HG03469 (cell line): ENCODE data around the gene CARNS1.
"Not testable (repeated sequence)": the region's sequence is repeated elsewhere in the genome, so short reads cannot be mapped to it uniquely, and the experiment has no call there.

Experiments
- ATAC-seq: cut with Tn5 transposase; IDR thresholded peaks from one replicate; pipeline ENCODE4 v1.9.1; 2021; ENCODE audit warnings: mild to moderate bottlenecking, moderate library complexity, moderate number of reproducible peaks; ENCODE audit not compliant: unreplicated experiment

CARNS1 gene

GRCh38 chr11:67395555-67396258 is 19.8 kb upstream of the CARNS1 start:
- no peak for ATAC-seq

DNA sequence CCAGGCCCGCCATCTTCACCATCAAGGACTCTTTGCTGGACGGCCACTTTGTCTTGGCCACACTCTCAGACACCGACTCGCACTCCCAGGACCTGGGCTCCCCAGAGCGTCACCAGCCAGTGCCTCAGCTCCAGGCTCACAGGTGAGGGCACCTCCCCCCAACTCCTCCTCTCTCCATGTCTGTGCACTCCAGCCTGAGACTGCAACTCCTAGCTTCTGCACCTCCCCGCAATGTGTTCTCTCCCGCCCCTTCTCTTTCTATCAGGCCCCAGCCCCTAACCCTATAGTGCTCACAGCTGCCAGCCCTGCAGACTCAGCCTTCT is 19.3 kb upstream of the CARNS1 start:
- no peak for ATAC-seq

GRCh38 chr11:67396587-67397389 is 18.7 kb upstream of the CARNS1 start:
- ATAC-seq: no peak

DNA sequence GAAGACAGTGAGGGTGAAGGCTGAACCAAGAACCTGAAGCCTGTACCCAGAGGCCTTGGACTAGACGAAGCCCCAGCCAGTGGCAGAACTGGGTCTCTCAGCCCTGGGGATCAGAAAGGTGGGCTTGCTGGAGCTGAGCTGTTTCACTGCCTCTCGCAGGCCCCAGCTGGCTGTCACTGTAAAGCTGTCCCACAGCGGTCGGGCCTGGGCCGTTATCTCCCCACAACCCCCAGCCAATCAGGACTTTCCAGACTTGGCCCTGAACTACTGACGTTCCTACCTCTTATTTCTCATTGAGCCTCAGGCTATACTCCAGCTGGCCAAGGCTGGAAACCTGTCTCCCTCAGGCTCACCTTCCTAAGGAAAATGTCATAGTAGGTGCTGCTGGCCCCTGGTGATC is 17.9 kb upstream of the CARNS1 start:
- no peak for ATAC-seq

- no peak for ATAC-seq
These were observed 17.4 kb upstream of the CARNS1 start for GRCh38 chr11:67397986-67398660.

- no peak for ATAC-seq
These were observed 16.6 kb upstream of the CARNS1 start for GRCh38 chr11:67398661-67399563.

DNA sequence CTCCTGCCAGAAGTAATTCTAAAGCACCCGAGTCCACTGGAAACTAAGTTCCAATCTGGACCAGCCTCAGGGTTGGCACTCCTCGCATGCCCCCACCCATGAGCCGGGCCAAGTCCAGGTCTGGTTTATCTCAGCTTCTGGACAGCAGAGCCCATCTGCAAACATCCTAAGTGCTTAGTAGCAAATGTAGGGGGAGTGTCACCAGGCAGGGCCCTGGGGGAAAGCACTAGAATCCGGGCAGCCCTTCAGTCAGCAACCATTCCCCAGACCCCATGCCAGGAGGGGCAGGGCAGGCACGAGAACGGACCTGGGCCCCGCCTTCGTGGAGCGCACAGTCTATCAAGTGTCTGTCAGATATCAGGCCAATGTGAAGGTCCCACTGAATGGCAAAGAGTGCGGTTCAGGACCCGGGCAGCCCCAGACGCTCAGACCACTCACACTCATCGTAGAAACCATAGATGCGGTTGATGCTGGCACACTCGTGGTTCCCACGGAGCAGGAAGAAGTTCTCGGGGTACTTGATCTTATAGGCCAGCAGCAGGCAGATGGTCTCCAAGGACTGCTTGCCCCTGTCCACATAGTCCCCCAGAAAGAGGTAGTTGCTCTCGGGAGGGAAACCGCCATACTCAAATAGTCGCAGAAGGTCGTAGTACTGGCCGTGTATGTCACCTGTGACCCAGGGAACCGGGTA is 15.1 kb upstream of the CARNS1 start:
- no peak for ATAC-seq

DNA sequence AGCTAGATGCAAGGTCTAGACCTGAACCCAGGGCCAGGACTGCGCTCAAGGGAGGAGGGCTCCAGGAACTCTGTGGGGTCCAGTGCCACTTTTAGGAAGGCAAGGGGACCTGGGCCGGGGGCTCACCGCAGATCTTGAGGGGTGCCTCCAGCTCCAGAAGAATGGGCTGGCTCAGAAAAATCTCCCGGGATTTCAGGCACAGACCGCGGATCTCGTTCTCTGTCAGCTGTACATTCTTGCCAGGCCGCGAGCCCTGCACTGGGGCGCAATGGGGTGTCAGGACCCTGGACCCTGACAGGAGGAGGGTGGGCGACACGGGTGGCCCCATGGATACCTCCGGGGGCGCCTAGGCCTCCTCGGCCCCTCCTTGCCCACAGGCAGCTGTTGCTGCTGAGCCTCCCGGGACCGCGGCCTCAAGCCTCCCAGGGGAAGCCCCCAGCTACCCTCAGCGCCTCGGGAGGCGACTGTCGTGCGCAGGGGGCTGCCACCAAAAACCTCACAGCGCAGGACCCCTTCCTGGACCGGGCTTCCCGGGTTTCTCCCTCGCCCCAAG is 14.5 kb upstream of the CARNS1 start:
- no peak for ATAC-seq

GRCh38 chr11:67401495-67402191 is 13.8 kb upstream of the CARNS1 start, which contains the start of gene PPP1CA:
Gene PPP1CA (minus strand): TSS chr11:67401858. CDS start chr11:67401782, 76 bp downstream.
- ATAC-seq: no peak

- not testable (repeated sequence) for ATAC-seq
These were observed 13.2 kb upstream of the CARNS1 start for GRCh38 chr11:67402192-67402839.

GRCh38 chr11:67403085-67403484 is 12.4 kb upstream of the CARNS1 start:
- not testable (repeated sequence) for ATAC-seq

- ATAC-seq: no peak
These were observed 10.8 kb upstream of the CARNS1 start for GRCh38 chr11:67404515-67405195.

- no peak for ATAC-seq
These were observed 10.3 kb upstream of the CARNS1 start for GRCh38 chr11:67405196-67405567.

GRCh38 chr11:67405688-67406339 is 9.7 kb upstream of the CARNS1 start:
- ATAC-seq: no peak

DNA sequence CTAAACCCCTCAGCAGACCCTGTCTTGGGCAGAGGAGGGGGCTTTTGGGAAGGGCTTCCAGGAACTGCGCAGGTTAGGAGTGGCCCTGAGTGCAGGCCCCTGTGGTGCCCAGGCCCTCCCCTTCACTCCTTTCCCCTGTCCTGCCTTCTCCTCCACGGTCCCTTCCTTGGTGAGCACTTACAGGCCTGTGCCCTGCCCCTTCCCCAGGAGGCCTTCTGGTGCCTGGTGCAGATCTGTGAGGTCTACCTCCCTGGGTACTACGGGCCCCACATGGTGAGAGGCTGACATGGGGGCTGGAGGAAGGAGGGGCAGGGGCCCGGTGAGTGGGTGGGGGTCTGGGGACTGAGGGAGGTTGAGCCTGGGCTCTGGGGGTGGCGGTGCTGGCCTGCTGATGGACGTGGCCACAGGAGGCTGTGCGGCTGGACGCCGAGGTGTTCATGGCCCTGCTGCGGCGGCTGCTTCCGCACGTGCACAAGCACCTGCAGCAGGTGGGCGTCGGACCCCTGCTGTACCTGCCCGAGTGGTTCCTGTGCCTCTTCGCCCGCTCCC is 9.0 kb upstream of the CARNS1 start:
- no peak for ATAC-seq

- ATAC-seq: no peak
These were observed 8.3 kb upstream of the CARNS1 start for GRCh38 chr11:67406969-67407687.

GRCh38 chr11:67407688-67408163 is 7.8 kb upstream of the CARNS1 start:
- no peak for ATAC-seq
